Forelimb muscle (tissue), 1 donor: ENCODE data around the gene TFDP3. TPM values are rescaled to one million over a fixed set of nuclear protein-coding genes. Genes with fewer than 3 reads are reported as not detected.

ENCODE experiments used
- DNase-seq: peaks from one replicate; pipeline ENCODE4 v3.0.0-alpha.2; 2013; ENCODE audit warnings: low read depth
- polyA plus RNA-seq: library from polyadenylated mRNA; unstranded; fragments of 120-200 nt; gene quantifications from one replicate; pipeline ENCODE4 v1.2.1, GENCODE V29; 2013; ENCODE audit not compliant: insufficient read length

TFDP3 gene
- polyA plus RNA-seq, 1 donor = not detected

- DNase-seq = no peak
Measured at GRCh38 chrX:133185938-133186337, 32.2 kb downstream of the TFDP3 start.

GRCh38 chrX:133185119-133185518 is 33.0 kb downstream of the TFDP3 start:
- no peak for DNase-seq

DNA sequence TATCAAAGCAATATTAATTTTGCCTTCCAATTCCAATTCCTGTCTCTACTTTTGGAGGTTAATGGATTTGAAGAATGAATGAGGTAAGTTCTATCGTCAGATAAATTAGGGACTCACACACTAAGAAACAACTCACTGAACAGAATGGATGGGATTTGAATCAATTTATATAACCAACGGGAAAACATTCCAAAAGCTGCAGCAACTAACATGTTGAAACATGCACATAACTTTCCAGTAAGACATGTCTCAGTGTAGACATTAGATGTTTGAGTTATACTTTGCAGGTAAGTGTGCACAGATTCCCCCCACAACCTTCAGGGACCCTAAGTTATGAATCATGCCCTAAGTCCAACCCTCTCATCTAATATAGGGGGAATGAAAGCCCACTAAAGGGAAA is 34.3 kb downstream of the TFDP3 start:
- no peak for DNase-seq

- no peak for DNase-seq
Measured at GRCh38 chrX:133179500-133179899, 38.7 kb downstream of the TFDP3 start.

- DNase-seq = no peak
Measured at GRCh38 chrX:133177202-133177601, 41.0 kb downstream of the TFDP3 start.

- no peak for DNase-seq
Measured at GRCh38 chrX:133175605-133176004, 42.5 kb downstream of the TFDP3 start.

DNA sequence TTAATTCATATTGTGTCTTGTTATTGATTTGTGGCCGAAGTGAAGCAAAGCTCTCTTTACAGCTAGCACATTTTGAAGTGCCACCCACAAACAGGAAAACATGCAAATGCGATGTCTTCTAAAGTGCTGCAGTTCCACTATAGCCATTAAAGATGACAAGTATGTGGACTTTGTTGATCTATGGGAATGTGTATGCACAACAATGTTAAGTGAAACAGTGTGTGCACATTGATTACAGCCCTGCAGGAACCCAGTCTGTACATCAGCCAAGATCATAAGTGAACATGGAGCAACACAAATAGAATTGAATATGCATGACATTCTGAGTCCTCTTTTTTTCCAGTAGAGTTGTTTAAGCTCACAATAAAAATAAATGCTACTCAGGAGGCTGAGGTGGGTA is 43.0 kb downstream of the TFDP3 start:
- DNase-seq = no peak

GRCh38 chrX:133171962-133172708 is 46.0 kb downstream of the TFDP3 start:
- DNase-seq = no peak

Other genes with a start within 250 kb of the TFDP3 start
- not detected for gene USP26, start 121.2 kb downstream of the TFDP3 start, polyA plus RNA-seq
- gene GPC4, start 197.1 kb upstream of the TFDP3 start, polyA plus RNA-seq = 95.4 TPM